GM18858 (cell line): ENCODE measurements around the gene KIF6.

Experiments used
- ATAC-seq: cut with Tn5 transposase; IDR thresholded peaks from one replicate; pipeline ENCODE4 v1.9.1; 2021; ENCODE audit not compliant: unreplicated experiment

The KIF6 gene

DNA sequence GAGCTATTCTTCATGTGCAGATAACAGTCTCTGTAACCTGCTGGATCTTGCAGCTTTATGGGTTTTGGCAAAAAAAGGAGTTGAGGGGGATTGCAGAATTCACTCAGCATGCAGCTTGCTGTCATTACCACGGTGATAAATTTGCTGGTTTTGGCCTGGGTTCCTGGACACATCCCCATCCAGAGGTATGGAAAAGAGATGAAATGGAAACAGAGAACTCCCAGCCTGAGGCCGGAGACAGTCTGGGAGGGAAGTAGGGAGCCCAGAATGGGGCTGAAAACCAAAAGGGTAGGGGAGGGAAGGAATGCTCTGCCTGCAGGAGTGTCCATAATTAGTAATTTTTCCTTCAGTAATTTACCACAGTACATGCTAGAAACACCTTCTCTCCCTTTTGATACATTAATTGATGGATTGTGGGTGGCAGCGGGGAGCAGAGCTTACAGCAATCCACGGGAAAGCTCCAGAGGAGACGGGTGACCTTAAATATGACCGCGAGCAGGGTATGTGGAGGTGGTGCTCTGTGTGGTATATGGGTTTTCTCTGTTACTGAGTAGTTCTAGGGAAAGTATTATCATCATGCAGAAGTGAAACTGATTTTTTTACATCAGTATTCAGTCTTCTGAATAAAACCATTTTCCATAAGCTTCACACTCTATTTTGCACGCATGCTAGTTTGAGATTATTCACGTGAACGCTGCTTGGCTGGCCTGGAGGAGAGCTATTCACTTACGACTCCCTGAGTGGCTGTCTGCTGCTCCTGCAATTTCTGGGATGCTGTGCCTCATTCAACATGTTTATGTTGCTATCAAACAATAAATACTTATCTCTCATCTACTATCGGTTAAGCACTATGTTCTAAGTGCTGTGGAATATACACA, 336.4 kb downstream of the KIF6 start:
- no peak for ATAC-seq

GRCh38 chr6:39387785-39388184, 337.4 kb downstream of the KIF6 start:
- ATAC-seq: no peak

DNA sequence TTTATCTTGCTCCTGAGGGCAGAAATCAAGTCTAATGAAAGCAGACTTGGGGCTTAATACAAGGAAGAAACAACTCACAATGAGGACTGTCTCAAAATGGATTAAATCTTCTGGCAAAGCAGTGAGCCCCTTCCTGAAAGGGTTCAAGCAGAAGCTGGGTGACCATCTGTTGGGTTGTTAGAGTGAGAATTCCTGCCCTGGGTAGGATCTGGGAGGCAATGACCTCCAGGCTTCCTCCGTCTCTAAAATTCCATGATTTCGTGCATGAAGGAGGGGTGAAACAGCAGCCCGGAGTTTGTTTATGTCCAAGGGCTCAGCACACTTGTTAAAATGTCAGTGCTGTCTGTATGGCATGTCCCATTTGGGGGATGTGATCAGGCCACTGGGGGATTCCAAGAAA, 338.7 kb downstream of the KIF6 start:
- no peak for ATAC-seq

DNA sequence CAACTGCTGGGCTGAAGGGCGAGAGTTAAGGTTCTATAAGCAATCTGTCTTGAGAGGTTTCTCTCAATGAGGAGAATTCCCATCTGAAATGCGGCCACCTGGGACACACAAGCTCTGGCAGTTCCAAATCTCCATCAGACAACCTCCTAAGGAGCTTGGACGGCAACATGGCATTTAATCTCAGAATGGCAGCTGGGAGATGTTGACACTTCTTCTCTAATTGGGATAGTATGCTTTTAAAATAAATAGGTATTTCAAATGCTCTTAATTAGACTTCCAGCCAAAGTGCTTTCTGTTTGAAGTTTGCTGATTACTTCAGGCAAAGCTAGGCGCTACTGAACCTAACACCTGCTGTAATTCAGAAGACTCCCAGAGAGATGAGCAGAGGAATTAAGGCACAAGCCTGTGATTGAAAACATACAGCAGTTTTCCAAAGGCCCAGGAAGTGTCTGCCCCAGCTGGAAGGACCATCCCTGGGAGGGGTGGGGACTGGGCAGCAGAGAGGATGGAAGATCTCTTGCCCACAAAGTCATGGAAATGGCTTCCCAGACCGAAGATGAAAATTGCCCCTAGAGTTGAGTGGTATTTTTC, 343.6 kb downstream of the KIF6 start:
- no peak for ATAC-seq

- ATAC-seq: no peak
Measured at GRCh38 chr6:39380837-39381549, 344.2 kb downstream of the KIF6 start.

DNA sequence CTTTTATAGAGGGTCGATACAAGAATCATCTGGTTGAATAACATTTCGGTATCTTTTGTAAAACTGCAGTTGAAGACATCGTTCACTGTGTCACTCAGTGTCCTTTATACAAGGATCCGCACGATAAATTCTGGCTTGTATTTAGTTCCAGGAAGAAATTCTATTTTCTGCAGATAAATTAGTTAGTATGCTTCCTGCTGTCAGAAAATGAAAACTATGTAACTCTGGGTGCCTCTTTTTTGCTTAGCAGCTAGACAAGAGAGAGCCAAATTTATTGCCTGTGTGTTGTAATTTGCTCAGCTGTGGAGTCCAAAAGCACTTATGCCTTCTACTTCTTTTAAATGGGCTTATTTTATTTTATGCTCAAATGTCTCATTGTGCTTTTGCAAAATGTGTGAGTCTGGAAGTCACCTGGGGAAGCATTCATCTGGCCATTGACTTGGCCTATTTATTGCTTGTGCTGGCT, 346.2 kb downstream of the KIF6 start:
- ATAC-seq: no peak

GRCh38 chr6:39378175-39378959, 346.8 kb downstream of the KIF6 start:
- no peak for ATAC-seq

DNA sequence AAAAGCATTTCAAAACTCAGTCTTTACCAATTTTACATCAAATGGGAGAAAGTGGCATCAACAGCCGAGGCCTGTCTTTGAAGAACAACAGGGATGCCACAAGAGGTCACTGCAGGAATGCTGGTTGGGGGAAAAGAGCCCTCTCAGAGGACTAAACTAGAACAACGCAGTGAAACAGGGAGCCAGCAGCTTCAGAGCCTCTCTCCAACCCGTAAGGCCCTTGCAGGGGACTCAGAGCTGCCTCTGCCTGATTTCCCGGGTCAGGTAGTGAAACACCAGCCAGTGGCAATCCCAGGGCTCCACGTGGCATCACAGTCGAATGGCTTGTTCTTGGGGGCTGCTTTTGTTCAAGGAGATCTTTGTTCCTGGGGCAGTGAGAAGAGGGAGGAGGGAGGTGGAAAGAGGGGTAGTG, 347.7 kb downstream of the KIF6 start:
- ATAC-seq: no peak

GRCh38 chr6:39375405-39375804, 349.8 kb downstream of the KIF6 start:
- no peak for ATAC-seq

DNA sequence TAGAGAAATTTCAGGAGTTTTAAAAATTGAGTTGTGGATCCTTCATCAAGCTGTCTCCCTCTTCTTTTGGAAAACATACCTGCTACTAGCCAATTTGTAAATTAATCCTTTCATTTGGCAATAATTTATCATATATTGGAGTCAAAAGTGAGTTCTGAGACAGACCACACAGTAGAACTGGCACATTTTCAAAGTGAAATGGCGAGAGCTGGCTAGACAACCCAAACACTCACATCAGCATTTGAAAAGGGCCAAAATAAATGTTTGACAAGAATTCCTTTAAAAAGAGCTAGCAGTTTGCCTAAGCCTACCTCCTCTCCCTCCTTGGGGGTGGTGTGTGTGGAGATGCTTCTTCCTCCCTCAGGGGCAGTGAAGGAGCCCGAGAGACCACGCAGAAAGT, 354.8 kb downstream of the KIF6 start:
- no peak for ATAC-seq

GRCh38 chr6:39369987-39370386, 355.2 kb downstream of the KIF6 start:
- no peak for ATAC-seq

DNA sequence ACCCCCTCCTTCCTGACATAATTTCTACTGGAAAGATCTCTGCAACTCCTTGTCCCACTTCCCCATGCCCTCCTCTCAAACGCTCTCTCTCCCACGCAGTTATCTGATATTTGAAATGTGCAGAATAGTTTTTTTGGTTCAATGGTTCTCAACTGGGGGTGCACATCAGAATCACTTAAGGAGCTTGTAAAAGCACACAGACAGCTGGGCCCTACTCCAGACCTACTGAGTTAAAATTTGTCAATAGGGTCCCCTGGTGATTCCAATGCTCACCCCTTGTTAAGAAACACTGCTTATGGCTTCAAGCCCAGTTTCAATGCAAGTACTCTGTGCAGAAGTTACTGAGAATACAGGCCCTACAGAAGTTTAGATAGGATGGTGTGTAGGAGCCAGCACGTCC, 357.5 kb downstream of the KIF6 start:
- no peak for ATAC-seq

DNA sequence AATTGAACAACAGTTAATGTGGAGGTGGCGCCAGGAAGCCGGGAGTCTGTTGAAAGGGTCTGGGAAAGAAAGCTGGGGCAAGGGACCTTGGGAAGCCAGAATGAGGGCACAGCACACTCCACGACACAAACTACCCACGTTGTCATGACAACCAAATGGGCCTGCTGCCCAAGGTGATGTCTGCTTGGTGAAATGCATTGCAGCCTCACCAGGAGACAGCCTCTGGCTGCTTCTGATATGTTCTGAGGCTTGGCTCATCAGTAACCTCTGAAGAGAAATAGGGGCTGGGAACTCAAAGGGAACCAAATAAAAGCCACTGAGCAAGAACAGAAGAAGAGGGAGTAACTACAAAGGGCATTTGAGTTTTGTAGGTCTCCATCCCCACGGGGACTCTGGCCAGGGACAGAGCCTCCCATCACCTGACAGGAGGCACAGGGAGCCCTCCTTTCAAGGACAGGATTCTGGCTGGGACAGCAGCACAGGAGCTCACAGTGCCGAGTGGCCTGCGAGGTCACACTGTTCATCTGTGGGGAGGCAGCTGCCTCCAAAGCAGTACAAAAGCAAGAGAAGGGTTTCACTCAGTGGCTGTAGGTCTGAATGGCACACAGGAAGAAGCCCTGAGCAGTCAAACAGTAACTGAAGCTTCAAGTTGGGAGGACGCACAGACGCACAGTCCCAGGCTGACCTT, 358.1 kb downstream of the KIF6 start:
- no peak for ATAC-seq

- ATAC-seq: no peak
Measured at GRCh38 chr6:39365281-39366074, 359.7 kb downstream of the KIF6 start.

DNA sequence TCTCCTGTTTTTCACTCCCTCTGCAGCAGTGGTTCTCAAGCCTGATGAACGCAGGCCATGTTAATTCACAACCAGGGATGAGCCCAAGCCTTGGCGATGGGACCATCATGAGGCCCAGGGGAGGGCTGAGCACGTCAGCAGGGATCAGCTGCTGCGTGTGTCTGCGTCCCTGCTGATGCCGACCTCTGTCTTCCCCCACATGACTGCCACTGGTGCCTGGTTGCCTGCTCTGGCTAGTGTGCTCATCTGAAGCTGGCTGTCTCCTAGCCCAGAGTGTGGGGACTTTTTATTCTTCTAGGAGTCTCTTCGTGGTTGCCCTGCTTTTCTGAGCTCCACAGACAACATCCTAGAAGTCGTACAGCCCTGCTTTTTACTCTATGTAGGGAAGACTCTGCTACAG, 361.9 kb downstream of the KIF6 start:
- no peak for ATAC-seq

DNA sequence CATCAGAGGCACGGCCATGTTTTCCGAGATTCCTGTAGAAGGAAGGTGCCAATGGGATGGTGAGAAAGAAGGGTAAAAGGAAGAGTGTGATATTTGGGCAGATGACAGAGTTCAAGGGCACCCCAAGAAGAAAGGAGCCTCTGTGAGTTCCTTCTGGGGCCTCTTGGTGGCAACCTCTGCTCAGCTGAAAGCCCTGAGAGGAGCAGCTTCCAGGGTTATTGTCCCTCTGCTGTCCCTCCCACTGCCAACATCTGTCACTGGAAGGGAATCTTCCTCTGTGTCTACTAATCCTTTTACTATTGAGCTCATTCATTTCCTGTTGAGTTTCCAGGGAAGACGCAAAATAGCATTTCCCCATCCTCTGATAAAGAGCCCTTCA, 362.7 kb downstream of the KIF6 start:
- ATAC-seq: no peak

DNA sequence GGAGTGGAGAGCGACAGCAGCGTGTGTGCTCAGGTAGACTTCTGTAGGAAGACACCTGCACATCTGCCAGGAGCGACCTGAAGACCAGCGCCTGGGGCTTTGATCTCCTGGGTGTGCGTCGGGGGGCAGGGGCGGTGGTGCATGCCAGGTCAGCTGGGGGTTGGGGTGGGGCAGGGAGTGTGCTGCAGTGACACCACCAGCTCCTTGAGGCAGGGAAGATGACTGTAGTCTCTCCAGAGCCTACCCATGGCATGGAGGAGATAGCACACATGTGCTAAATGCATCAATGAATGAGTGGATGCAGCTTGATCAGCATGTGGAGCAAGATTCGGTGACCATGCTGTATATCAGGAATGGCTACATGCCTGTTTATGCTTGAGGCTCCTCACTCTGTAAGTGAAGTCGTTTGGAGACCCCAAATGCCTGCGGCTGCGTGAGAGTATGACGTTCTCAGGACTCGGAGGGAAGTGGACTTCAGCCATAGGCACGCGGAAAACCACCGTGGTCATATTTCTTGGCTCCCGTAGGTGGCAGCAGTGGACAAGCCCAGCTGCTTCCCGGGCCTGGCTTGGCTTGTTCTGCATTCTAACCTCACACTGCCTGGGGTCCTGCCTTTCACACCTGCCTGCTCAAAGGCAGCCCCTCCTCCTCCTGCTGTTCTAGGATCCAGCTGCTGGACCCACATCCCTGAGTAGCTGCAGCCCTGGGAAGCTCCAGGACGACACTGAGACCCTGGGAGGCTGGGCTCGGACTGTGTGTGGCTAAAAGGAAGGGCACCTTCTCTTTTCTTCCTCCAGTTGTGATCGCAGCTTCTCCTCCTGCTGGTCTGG, 363.3 kb downstream of the KIF6 start:
- no peak for ATAC-seq

DNA sequence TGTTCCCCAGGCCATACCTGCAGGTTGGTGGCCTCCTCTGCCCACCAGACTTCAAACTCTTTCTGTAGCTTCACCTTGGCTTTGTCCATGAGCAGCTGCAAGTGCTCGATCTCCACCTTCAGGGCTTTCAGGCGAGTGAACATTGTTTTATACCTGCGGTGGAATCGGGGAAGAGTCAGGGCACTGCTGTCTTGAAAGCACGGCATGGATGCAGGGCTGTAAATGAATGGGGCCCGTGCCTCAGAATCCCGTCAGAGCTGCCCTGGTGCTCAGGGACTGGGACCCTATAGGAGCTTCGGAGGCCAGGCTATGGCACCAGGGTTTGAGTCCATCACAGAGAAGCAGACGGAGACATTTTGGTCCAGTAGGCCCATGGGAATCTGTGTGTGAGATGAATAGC, 364.8 kb downstream of the KIF6 start:
- ATAC-seq: no peak
